HCT116 (cell line): ENCODE data around the gene OSBPL10. TPM values are rescaled to one million over a fixed set of nuclear protein-coding genes. Genes with fewer than 3 reads are reported as not detected.

ENCODE experiments used
- ATAC-seq: fragments of 200-7000 bp; cut with Tn5 transposase; 2 replicates; pipeline ENCODE4 v1.9.1; 2020; ENCODE audit warnings: mild to moderate bottlenecking, moderate library complexity
- BruUV-seq: library from RNA; stranded (reverse); fragments of 400-500 nt; replicated peaks from 2 replicates; lab custom pipeline; 2021; lab: Mats Ljungman, UMichigan
- CTCF ChIA-PET: fragments of 300-600 bp; sonication (Branson Sonifier 250); formaldehyde crosslinking; loops from one replicate; lab custom pipeline; 2021; ENCODE audit warnings: antibody characterized with exemption; lab: Charles Lee
- POLR2A ChIA-PET: fragments of 300-600, 350-600 bp; sonication (Branson Sonifier 250); formaldehyde crosslinking; loops from one replicate; lab custom pipeline; 2021; ENCODE audit warnings: antibody characterized with exemption; lab: Charles Lee
- RAD21 ChIA-PET, 2 experiments: fragments of 300-600 bp; sonication (Branson Sonifier 250); formaldehyde crosslinking; loops; one replicate each; lab custom pipeline; 2023; ENCODE audit warnings: low total read pairs in 2 of 2; ENCODE audit not compliant: uncharacterized antibody in 2 of 2, unreplicated experiment in 2 of 2, low non-redundant PET in 1 of 2; lab: Charles Lee
- DNase-seq: peaks from one replicate; pipeline ENCODE4 v3.0.0-alpha.2; 2010; ENCODE audit warnings: low read depth, low spot score
- H2AFZ ChIP-seq: fragments of 200-600 bp; shearing (Covaris generic), sonication (generic); 2 replicates; pipeline ENCODE4 v1.6.1; 2017; ENCODE audit warnings: low read depth, mixed run types, mixed read lengths, antibody characterized with exemption, low read length; ENCODE audit not compliant: poor library complexity, severe bottlenecking
- H3K27ac ChIP-seq: 2 replicates; pipeline ENCODE4 v1.5.1; 2012; ENCODE audit warnings: low read depth, low read length
- H3K27me3 ChIP-seq: fragments of 200-600 bp; sonication (generic); 2 replicates; pipeline ENCODE4 v1.6.1; 2016; ENCODE audit warnings: mixed run types, low read length, mixed read lengths; ENCODE audit not compliant: insufficient read depth
- H3K36me3 ChIP-seq, 2 experiments: fragments of 200-500 bp in 1 of 2; fragments of 200-600 bp in 1 of 2; sonication (Bioruptor generic) in 1 of 2; sonication (generic) in 1 of 2; 2 replicates each; pipeline versions ENCODE4 v1.5.1 to v1.6.1; 2014 to 2016; ENCODE audit warnings: low read length in 2 of 2, inconsistent platforms in 1 of 2, mixed read lengths in 1 of 2, mixed run types in 1 of 2; ENCODE audit not compliant: insufficient read depth in 2 of 2, control insufficient read depth in 1 of 2
- H3K4me1 ChIP-seq, 2 experiments: fragments of 200-600 bp in 1 of 2; sonication (generic) in 1 of 2; 2 replicates each; pipeline versions ENCODE4 v1.5.1 to v1.6.1; 2012 to 2017; ENCODE audit warnings: low read length in 2 of 2, inconsistent platforms in 1 of 2, mild to moderate bottlenecking in 1 of 2, mixed read lengths in 1 of 2, mixed run types in 1 of 2, moderate library complexity in 1 of 2; ENCODE audit not compliant: insufficient read depth in 2 of 2, control insufficient read depth in 1 of 2
- H3K4me2 ChIP-seq: fragments of 200-600 bp; sonication (generic); 2 replicates; pipeline ENCODE4 v1.6.1; 2017; ENCODE audit warnings: mixed run types, low read length, mixed read lengths
- H3K4me3 ChIP-seq, 2 experiments: fragments of 200-600 bp in 1 of 2; sonication (generic) in 1 of 2; replicated peaks in 1 of 2; 2 replicates each; pipeline ENCODE4 v1.5.1; 2011 to 2016; ENCODE audit warnings: low read length in 2 of 2, control low read depth in 1 of 2, low read depth in 1 of 2, mild to moderate bottlenecking in 1 of 2, mixed read lengths in 1 of 2, mixed run types in 1 of 2
- H3K79me2 ChIP-seq: fragments of 200-600 bp; sonication (generic); 2 replicates; pipeline ENCODE4 v1.6.1; 2017; ENCODE audit warnings: mild to moderate bottlenecking, mixed run types, low read length, moderate library complexity, mixed read lengths; ENCODE audit not compliant: insufficient read depth
- H3K9ac ChIP-seq: fragments of 200-600 bp; sonication (generic); 2 replicates; pipeline ENCODE4 v1.6.1; 2016; ENCODE audit warnings: low read length, mixed read lengths
- H3K9me2 ChIP-seq: fragments of 200-600 bp; sonication (generic), shearing (Covaris generic); 2 replicates; pipeline ENCODE4 v1.6.1; 2017; ENCODE audit warnings: mixed run types, mild to moderate bottlenecking, moderate library complexity; ENCODE audit not compliant: insufficient read depth
- H3K9me3 ChIP-seq, 2 experiments: fragments of 200-500 bp in 1 of 2; fragments of 200-600 bp in 1 of 2; sonication (Bioruptor generic) in 1 of 2; sonication (generic) in 1 of 2; 2 replicates each; pipeline ENCODE4 v1.6.1; 2014 to 2017; ENCODE audit warnings: low read length in 2 of 2, mixed read lengths in 2 of 2, inconsistent platforms in 1 of 2, low read depth in 1 of 2, mild to moderate bottlenecking in 1 of 2, mixed run types in 1 of 2, moderate library complexity in 1 of 2; ENCODE audit not compliant: control insufficient read depth in 1 of 2, insufficient read depth in 1 of 2
- H4K20me1 ChIP-seq: fragments of 200-600 bp; sonication (generic), shearing (Covaris generic); 2 replicates; pipeline ENCODE4 v1.6.1; 2017; ENCODE audit warnings: mixed run types, mild to moderate bottlenecking, moderate library complexity; ENCODE audit not compliant: insufficient read depth
- CEBPB ChIP-seq: IDR thresholded peaks from 2 replicates; pipeline ENCODE4 v1.6.1; 2012; ENCODE audit warnings: low read depth
- EZH2 ChIP-seq: fragments of 200-600 bp; sonication (generic); IDR thresholded peaks from 2 replicates; pipeline ENCODE4 v1.6.1; 2017; ENCODE audit warnings: antibody characterized with exemption, mixed run types
- EZH2phosphoT487 ChIP-seq: fragments of 200-600 bp; IDR thresholded peaks from 2 replicates; pipeline ENCODE4 v1.6.1; 2018; ENCODE audit warnings: antibody characterized with exemption, borderline replicate concordance
- JUND ChIP-seq: IDR thresholded peaks from 2 replicates; pipeline ENCODE4 v1.6.1; 2012
- MAX ChIP-seq: IDR thresholded peaks from 2 replicates; pipeline ENCODE4 v1.6.1; 2012
- POLR2AphosphoS5 ChIP-seq: IDR thresholded peaks from 2 replicates; pipeline ENCODE4 v1.6.1; 2011; ENCODE audit warnings: mild to moderate bottlenecking, low read depth, low read length, moderate library complexity
- RAD21 ChIP-seq: IDR thresholded peaks from 2 replicates; pipeline ENCODE4 v1.6.1; 2012; ENCODE audit warnings: low read depth, mild to moderate bottlenecking
- REST ChIP-seq: IDR thresholded peaks from 2 replicates; pipeline ENCODE4 v1.6.1; 2012; ENCODE audit warnings: low read depth
- SP1 ChIP-seq: IDR thresholded peaks from 2 replicates; pipeline ENCODE4 v1.6.1; 2012; ENCODE audit warnings: low read depth
- TCF7L2 ChIP-seq: IDR thresholded peaks from 2 replicates; pipeline ENCODE4 v1.7.0; 2011; ENCODE audit warnings: borderline replicate concordance, inconsistent platforms; ENCODE audit not compliant: insufficient read depth, insufficient read length; ENCODE audit errors: extremely low read depth
- YY1 ChIP-seq: IDR thresholded peaks from 2 replicates; pipeline ENCODE4 v1.6.1; 2011; ENCODE audit warnings: low read length, low read depth, moderate library complexity, mild to moderate bottlenecking; ENCODE audit not compliant: insufficient replicate concordance; ENCODE audit errors: extremely low read depth
- ZBTB33 ChIP-seq: IDR thresholded peaks from 2 replicates; pipeline ENCODE4 v1.6.1; 2011; ENCODE audit warnings: mild to moderate bottlenecking, low read length, moderate library complexity; ENCODE audit not compliant: insufficient replicate concordance; ENCODE audit errors: extremely low read depth
- ZFX ChIP-seq: fragments of 450-650 bp; IDR thresholded peaks from 2 replicates; pipeline ENCODE4 v1.6.1; 2017
- intact Hi-C: fragments of 100-400 bp; cut with micrococcal nuclease; formaldehyde crosslinking; loops from 2 replicates; pipeline ENCODE4 v1.10.0; 2022
- total RNA-seq: library from RNA; stranded (reverse); gene quantifications from one replicate; pipeline ENCODE4 v1.2.1, GENCODE V29; 2021; ENCODE audit not compliant: unreplicated experiment

Gene OSBPL10
- total RNA-seq, 1 experiment from 2014 or later: 25.8 TPM

- ChIA-PET CTCF (no interaction called here), POLR2A (no interaction called here), RAD21 (no interaction called here)
- ATAC-seq (no peak), DNase-seq (no peak)
- H3K4me3 ChIP-seq: no peak overlapping the region
- H3K4me2 ChIP-seq: no peak overlapping the region
- no peaks in the 10 kb centered on the region for H3K27me3 ChIP-seq
- peaks cover 7% of the 10 kb centered on the region; the same call in 1 of the 2 replicates for H3K79me2 ChIP-seq
- H3K9me2 ChIP-seq: no peaks in the 10 kb centered on the region
- intact Hi-C loops: no loop called here
- TF ChIP-seq CEBPB: no peak
- no peak for TF ChIP-seq ZFX
- TF ChIP-seq YY1: no peak
- no peak for TF ChIP-seq POLR2AphosphoS5
- TF ChIP-seq EZH2: no peak
- TF ChIP-seq MAX: no peak
- TF ChIP-seq TCF7L2: no peak
- no peak for TF ChIP-seq JUND
- no peak for TF ChIP-seq ZBTB33
- no peak for TF ChIP-seq SP1
- no peak for TF ChIP-seq RAD21
- no peak for TF ChIP-seq EZH2phosphoT487
- TF ChIP-seq REST: no peak
- no peaks in the 10 kb centered on the region for H3K36me3 ChIP-seq
- no peaks in the 10 kb centered on the region for H3K9me3 ChIP-seq
- BruUV-seq: no TSS peak
- H3K9ac ChIP-seq: no peak overlapping the region
- 0 out of 2 replicates have a peak, but pooled peaks cover 3% of the 10 kb centered on the region for H4K20me1 ChIP-seq
- H2AFZ ChIP-seq: no peak overlapping the region
- peaks cover 4 to 8% of the 10 kb centered on the region in 2 experiments; a peak in 3 of 4 replicates for H3K4me1 ChIP-seq
- H3K27ac ChIP-seq: no peak overlapping the region
These were observed 48.1 kb downstream of the OSBPL10 start for GRCh38 chr3:31932990-31933389.
